GM12878 (cell line): ENCODE data around the gene IFNAR2. TPM values are rescaled to one million over a fixed set of nuclear protein-coding genes. Genes with fewer than 3 reads are reported as not detected.

ENCODE experiments used
- CTCF ChIP-seq, 3 experiments: IDR thresholded peaks in 2 of 3; conservative IDR thresholded peaks in 1 of 3; 2 replicates each; pipeline ENCODE4 v1.5.1; 2011; ENCODE audit warnings: low read depth in 3 of 3, low read length in 3 of 3, mild to moderate bottlenecking in 3 of 3, control low read depth in 2 of 3, moderate library complexity in 2 of 3, inconsistent platforms in 1 of 3, mixed read lengths in 1 of 3; ENCODE audit not compliant: control insufficient read depth in 2 of 3, insufficient read depth in 1 of 3; ENCODE audit errors: extremely low read depth in 1 of 3
- MEF2B ChIP-seq: fragments of 450-650 bp; IDR thresholded peaks from 2 replicates; pipeline ENCODE4 v1.6.1; 2018; ENCODE audit warnings: mild to moderate bottlenecking, moderate library complexity; ENCODE audit not compliant: partially characterized antibody, poor library complexity, severe bottlenecking
- SMC3 ChIP-seq: IDR thresholded peaks from 2 replicates; pipeline ENCODE4 v1.6.1; 2011; ENCODE audit warnings: low read length, improper control_type of control experiment, borderline replicate concordance
- ZBTB11 ChIP-seq: fragments of 450-650 bp; formaldehyde crosslinking; IDR thresholded peaks from 2 replicates; pipeline ENCODE4 v1.5.0; 2022; ENCODE audit warnings: mild to moderate bottlenecking, missing genetic modification characterization
- ZNF687 ChIP-seq: fragments of 450-650 bp; IDR thresholded peaks from 2 replicates; pipeline ENCODE4 v1.6.1; 2017; ENCODE audit warnings: mild to moderate bottlenecking, moderate library complexity
- polyA plus RNA-seq, 11 experiments: library from polyadenylated mRNA; depleted of rRNA in 4 of 11; unstranded in 6 of 11; stranded (reverse) in 5 of 11; fragments of >200 nt; fragmentation: Nextera tagmentation in 4 of 11; fragmentation: Illumina TruSeq in 1 of 11; extraction: Ambion mirVana in 4 of 11; extraction: Trizol in 1 of 11; gene quantifications; 1 replicate in 1 of 11; 2 replicates in 10 of 11; pipeline versions ENCODE4 v1.2.1 to v1.2.3, GENCODE V29; 2011 to 2016; ENCODE audit warnings: inconsistent platforms in 2 of 11, missing spikeins in 2 of 11, low read depth in 1 of 11
- total RNA-seq, 4 experiments: library from RNA; depleted of rRNA in 3 of 4; stranded (reverse); fragments of >200 nt in 3 of 4; fragmentation: Illumina TruSeq in 1 of 4; extraction: Trizol in 1 of 4; gene quantifications; 2 replicates each; pipeline versions ENCODE4 v1.2.1 to v1.2.3, GENCODE V29; 2013 to 2021

IFNAR2 gene
- total and polyA plus RNA-seq, 10 of the 15 experiments (the other 5 are each of a cell fraction or from before 2014, with no cell fraction given): 8.5 to 99.7 (median 58.1) TPM

DNA sequence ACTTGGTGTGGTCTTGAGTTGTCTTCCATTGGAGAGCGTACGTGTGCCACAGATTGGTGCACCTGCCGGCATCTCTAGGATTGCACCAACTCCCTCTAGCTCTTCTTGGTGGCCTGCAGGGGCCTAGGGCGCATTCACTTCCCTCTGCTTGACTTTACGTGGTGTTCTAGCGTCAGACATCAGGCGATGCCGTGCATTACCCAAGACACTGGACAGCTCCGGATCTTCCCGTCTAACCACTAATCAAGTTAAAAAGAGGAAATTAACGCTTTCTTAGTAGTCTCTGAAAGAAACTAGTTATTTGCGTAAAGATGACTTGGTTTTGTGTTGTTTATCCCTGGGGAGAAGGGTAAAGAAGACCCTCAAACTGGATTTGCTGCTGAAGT lies 35.9 kb downstream of the IFNAR2 start (continued):
- TF ChIP-seq ZBTB11 (CRISPR knock-in tag) (no peak), CTCF (IDR thresholded peaks at IDR 0.05 in 2 of 3, conservative IDR thresholded peaks at IDR 0.05 in 1 of 3; ENCODE audit: control insufficient read depth in 2 of 3, extremely low read depth in 1 of 3, insufficient read depth in 1 of 3, low read depth in 3 of 3, low read length in 3 of 3) (peak in 1 of 3 experiments; percentile 28; a peak in 3 of 6 replicates), SMC3 (peak; percentile 42; the same call in 1 of the 2 replicates), ZNF687 (peak; percentile 22; the same call in 1 of the 2 replicates), MEF2B (no peak)
